ENCODE measurements around the gene ZP3.
"Not testable (repeated sequence)": the region's sequence is repeated elsewhere in the genome, so short reads cannot be mapped to it uniquely, and the experiment has no call there.

Gene ZP3

GRCh38 chr7:76403780-76404494 lies 20.8 kb upstream of the ZP3 start:
- no peak for DNase-seq (ENCODE audit: low read depth in 2 of 2)

DNA sequence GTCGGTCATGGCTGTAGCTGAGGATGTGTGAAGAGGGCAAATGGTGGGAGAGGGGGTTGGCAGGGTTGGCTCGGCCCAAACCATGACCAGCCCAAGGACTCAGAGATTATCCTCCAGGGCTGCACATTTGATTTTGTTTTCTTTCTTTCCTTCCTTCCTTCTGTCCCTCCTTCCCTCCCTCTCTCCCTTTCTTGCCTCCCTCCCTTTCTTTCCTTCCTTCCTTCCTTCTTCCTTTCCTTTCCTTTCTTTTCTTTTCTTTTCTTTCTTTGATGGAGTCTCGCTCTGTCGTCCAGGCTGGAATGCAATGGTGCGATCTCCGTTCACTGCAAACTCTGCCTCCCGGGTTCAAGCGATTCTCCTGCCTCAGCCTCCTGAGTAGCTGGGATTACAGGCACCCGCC lies 19.0 kb upstream of the ZP3 start:
- DNase-seq (ENCODE audit: low read depth in 2 of 2), result no peak

DNA sequence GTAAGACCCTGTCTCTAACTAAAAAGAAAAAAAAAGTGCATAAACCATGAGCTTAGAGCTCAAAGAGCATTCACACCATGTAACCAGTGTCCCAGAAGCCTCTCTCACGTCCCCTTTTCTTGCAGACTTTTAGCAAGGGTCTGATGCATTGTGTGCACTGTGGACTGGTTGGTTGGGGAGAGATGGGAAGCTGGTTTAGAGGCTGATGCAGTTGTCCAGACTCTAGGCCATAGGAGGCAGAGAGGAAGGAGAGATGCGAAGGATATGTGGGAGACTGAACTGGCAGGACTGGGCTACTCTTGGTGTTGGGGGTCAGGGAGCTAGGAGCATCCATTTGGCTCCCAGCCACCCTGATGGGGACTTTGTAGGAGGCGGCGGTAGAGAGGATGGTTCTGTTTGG lies 17.0 kb upstream of the ZP3 start:
- DNase-seq (ENCODE audit: low read depth in 2 of 2), result no peak

- DNase-seq (ENCODE audit: low read depth in 2 of 2), result no peak
Observed at GRCh38 chr7:76408121-76408560, 16.6 kb upstream of the ZP3 start.

DNA sequence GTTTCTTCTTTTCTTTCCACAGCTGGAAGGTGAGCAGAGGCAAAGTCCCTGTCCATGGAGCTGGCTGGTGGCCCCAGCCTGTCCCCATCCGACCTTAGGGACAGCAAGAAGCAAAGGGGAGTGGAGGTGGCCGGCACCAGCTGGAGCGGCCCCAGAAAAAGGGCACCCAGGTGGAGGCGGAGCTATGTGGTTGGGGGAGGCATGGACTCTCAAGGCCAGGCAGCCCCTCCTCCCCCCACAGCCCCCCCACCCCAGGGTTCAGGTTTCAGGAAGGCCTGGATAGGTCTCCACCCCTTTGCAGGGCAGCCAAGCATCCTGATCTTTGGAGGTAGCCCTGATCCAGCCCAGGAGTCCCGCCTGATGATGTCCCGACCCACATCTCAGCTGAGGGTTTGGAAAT lies 15.2 kb upstream of the ZP3 start, which contains the start of gene SSC4D:
Gene SSC4D, minus strand, starts transcription at position 161 of the 400 bp plus-strand sequence. CDS start 5,258 bp downstream, outside the sequence.
- DNase-seq (ENCODE audit: low read depth in 2 of 2), result no peak

- no peak for DNase-seq (ENCODE audit: low read depth in 2 of 2)
Observed at GRCh38 chr7:76411626-76412025, 13.1 kb upstream of the ZP3 start.

DNA sequence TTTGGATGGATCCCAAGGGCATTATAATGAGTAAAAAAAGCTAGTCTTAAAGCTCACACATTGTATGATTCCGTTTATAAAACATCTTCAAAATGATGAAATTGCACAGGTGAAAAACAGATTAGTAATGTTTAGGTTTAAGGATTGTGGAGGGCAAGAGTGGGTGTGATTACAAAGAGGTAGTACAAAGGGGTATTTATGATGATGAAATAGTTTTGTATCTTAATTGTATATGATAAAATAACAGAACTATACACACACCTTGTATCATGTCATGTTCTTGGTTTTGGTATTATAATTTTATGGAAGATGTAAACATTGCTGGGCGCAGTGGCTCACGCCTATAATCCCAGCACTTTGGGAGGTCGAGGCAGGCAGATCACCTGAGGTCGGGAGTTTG lies 12.5 kb upstream of the ZP3 start:
- no peak for DNase-seq (ENCODE audit: low read depth in 2 of 2)

DNA sequence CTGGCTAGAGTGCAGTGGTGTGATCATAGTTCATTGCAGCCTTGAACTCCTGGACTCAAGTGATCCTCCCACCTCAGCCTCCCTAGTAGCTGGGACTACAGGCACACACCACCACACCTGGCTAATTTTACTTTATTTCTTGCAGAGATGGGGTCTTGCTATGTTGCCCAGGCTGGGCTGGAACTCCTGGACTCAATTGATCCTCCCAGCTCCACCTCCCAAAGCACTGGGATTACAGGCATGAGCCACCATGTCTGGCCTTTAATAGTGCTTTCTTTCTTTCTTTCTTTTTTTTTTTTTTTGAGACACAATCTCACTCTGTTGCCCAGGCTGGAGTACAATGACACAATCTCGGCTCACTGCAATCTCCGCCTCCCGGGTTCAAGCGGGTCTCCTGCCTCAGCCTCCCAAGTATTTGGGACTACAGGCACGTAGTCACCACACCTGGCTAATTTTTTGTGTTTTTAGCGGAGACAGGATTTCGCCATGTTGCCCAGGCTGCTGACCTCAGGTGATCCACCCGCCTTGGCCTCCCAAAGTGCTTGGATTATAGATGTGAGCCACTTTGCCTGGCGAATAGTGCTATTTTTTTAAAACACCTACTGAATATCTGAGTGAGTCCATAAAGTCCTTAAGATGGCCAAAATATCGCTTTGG lies 7.0 kb upstream of the ZP3 start:
- not testable (repeated sequence) for DNase-seq (ENCODE audit: low read depth in 2 of 2)

DNA sequence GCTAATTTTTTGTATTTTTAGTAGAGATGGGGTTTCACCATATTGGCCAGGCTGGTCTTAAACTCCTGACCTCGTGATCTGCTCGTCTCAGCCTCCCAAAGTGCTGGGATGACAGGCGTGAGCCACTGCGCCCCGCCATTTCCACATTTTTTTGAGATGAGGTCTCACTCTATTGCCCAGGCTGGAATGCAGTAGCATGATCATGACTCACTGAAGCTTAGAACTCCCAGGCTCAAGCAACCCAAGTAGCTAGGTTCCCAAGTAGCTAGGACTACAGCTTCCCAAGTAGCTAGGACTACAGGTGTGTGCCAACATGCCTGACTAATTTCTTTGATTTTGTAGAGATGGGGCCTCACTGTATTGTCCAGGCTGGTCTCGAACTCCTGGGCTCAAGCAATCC lies 3.7 kb upstream of the ZP3 start:
- not testable (repeated sequence) for DNase-seq (ENCODE audit: low read depth in 2 of 2)

GRCh38 chr7:76423666-76424412 lies 911 bp upstream of the ZP3 start:
- DNase-seq (ENCODE audit: low read depth in 2 of 2), result no peak

DNA sequence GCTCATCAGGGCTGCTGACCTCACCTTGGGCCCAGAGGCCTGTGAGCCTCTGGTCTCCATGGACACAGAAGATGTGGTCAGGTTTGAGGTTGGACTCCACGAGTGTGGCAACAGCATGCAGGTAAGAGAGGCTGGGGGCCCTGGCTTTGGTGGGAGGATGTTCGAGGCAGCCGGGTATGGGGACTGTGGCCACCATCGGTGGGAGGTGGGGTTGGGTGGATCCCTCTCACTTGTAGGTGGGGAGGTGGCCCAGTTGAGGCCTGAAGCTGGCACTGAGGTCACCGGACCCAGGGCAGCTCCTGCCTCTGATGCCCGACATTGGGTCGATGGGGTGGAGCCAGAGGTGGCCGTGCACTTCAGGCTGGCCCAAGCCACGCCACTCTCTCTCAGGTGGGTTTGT lies 406 bp downstream of the ZP3 start:
- no peak for DNase-seq (ENCODE audit: low read depth in 2 of 2)

DNA sequence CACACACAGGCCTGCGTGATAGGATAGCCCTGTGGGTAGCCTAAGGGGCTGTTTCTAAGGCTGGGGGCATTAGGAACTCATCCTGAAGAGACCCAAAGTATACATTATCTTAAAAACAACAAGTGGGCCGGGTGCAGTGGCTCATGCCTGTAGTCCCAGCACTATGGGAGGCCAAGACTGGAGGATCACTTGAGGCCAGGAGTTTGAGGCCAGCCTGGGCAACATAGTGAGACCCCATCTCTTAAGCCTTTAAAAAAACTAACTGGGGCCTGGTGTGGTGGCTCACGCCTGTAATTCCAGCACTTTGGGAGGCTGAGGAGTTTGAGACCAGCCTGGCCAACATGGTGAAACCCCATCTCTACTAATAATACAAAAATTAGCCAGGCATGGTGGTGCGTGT lies 808 bp downstream of the ZP3 start:
- not testable (repeated sequence) for DNase-seq (ENCODE audit: low read depth in 2 of 2)

DNA sequence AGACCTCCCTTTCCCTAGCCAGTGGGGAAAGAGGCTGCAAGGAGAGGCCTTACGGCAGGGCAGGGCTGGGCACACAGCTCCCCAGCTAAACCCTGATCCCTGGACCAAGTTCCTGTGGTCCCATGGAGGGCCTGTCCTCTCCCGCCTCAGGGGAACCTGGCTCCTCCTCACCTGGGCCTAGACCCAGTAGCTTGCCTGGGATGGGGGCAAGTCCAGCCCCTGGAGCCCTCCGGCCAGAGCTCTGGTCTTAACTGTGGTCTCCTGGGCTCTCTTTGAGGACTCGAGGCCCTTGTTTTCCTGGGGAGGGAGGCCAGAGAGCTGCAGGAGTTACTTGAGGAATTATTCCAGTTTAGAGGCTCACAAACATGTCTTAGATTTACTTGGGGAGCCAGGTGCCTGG lies 1.5 kb downstream of the ZP3 start:
- no peak for DNase-seq (ENCODE audit: low read depth in 2 of 2)

GRCh38 chr7:76427635-76428034 lies 2.9 kb downstream of the ZP3 start:
- DNase-seq (ENCODE audit: low read depth in 2 of 2), result no peak

GRCh38 chr7:76428149-76428823 lies 3.5 kb downstream of the ZP3 start:
- no peak for DNase-seq (ENCODE audit: low read depth in 2 of 2)

DNA sequence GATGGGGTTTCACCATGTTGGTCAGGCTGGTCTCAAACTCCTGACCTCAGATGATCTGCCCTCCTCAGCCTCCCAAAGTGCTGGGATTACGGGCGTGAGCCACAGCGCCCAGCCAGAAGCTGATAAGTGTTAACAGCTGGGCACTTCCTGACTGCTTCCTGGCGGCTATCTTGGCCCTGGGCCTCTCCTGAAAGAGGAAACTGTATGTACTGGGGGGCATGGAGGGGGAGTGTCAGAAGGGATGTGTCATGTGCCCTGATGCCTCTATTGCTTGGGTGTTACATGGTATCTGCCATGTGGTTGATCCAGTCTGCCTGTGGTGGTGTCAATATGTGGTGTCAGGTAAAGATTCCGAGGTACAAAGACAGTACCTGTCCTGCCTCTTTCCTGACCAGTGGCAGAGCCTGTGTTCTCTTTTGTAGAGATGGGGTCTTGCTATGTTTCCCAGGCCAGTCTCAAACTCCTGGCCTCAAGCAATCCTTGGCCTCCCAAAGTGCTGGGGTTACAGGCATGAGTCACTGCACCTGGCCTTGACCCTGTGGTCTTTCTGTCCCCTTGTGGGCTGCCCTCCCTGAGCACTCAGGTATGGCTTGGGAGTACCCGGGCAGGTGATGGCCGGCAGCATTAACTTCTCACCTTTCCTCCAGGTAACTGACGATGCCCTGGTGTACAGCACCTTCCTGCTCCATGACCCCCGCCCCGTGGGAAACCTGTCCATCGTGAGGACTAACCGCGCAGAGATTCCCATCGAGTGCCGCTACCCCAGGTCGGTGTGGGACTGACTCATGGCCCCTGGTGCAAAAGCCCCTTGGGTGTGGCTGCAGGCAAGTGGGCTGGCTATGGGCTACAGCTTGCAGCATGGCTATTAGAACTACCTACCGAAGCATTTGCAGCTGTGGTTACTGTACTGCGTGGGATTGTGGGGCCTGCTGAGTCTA lies 4.4 kb downstream of the ZP3 start:
- DNase-seq (ENCODE audit: low read depth in 2 of 2), result no peak

GRCh38 chr7:76430211-76430610 lies 5.5 kb downstream of the ZP3 start:
- no peak for DNase-seq (ENCODE audit: low read depth in 2 of 2)

DNA sequence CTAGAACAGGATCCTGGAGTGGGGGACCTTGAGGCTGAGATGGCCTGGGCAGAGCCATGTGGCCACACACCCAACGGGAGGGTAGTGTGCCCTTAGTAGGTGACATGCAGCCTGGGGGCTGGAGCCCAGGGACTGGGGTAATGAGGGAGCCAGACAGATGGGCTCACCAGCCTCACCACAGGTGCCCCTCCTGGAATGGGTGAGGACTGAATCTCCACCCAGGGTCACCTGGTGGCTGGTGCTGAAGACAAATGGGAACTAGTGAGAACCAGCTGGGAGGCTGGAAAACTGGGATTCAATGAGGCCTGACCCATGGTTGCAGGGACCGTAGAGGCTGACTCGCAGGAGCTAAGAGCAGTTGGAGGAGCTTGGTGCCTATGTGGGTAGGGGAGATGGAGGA lies 6.1 kb downstream of the ZP3 start:
- no peak for DNase-seq (ENCODE audit: low read depth in 2 of 2)

DNA sequence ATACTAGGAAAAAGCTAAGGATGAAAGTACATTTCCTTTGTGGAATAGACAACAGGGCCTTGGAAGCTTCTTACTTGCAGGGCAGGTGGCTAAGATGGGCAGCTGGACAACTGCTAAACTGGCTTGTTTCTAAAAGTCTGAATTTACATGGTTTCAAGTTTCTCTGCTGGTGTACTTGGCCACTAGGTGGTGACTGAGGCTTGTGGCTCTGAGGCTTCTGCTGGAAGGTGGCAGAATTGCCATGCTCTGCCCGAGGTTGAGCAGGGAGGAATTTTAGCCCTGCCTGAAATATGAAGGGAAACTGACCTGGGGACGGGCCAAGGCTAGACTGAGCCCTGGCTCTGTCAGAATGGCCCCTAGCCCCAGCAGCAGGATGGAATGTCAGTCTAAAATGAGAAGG lies 13.1 kb downstream of the ZP3 start:
- peak; percentile 13 to 43 for DNase-seq (ENCODE audit: low read depth in 2 of 2)

- not testable (repeated sequence) for DNase-seq (ENCODE audit: low read depth in 2 of 2)
Observed at GRCh38 chr7:76439120-76439888, 14.6 kb downstream of the ZP3 start.
